K562 (cell line): Measurements from ENCODE around the gene PPP1R12B. TPM values are rescaled to one million over a fixed set of nuclear protein-coding genes. Genes with fewer than 3 reads are reported as not detected.
"Not testable (repeated sequence)": the region's sequence is repeated elsewhere in the genome, so short reads cannot be mapped to it uniquely, and the experiment has no call there.

ENCODE experiments used
- ATAC-seq: fragments of 200-7000 bp; cut with Tn5 transposase; 3 replicates; pipeline ENCODE4 v1.9.1; 2020; ENCODE audit warnings: moderate library complexity
- BruUV-seq: library from RNA; stranded (reverse); fragments of 400-500 nt; replicated peaks from 2 replicates; lab custom pipeline; 2021; lab: Mats Ljungman, UMichigan
- CTCF ChIA-PET: fragments of 300-600 bp; formaldehyde crosslinking; extraction: SDS; loops from one replicate; lab custom pipeline; 2021; ENCODE audit warnings: low intra/inter-chr PET ratio; lab: Yijun Ruan, JAX
- POLR2A ChIA-PET: fragments of 300-600, 350-650 bp; sonication (Branson Sonifier 250); formaldehyde crosslinking; extraction: SDS; loops from one replicate; lab custom pipeline; 2021; ENCODE audit warnings: antibody characterized with exemption, inconsistent platforms; lab: Yijun Ruan, JAX
- DNase-seq, 4 experiments: peaks; one replicate each; pipeline versions ENCODE4 v3.0.0 to v3.0.0-alpha.2; 2011 to 2018; ENCODE audit warnings: low spot score in 3 of 4, mixed read lengths in 3 of 4; ENCODE audit errors: extremely low read depth in 1 of 4
- FAIRE-seq: peaks from 2 replicates; lab custom pipeline; 2011; peaks lifted over from hg19 to GRCh38; lab: Jason Lieb, UNC
- H2AFZ ChIP-seq: 2 replicates; pipeline ENCODE4 v1.6.0; 2011; ENCODE audit warnings: low read depth, low read length, control low read depth, inconsistent platforms
- H3K27ac ChIP-seq: fragments of 200-600 bp; 3 replicates; pipeline ENCODE4 v1.8.0; 2011; ENCODE audit warnings: low read depth, mild to moderate bottlenecking, control low read depth, inconsistent platforms, low read length, moderate library complexity, mixed read lengths; ENCODE audit errors: extremely low read depth
- H3K27me3 ChIP-seq, 2 experiments: fragments of 300-600 bp in 1 of 2; 2 replicates in 1 of 2; 3 replicates in 1 of 2; pipeline versions ENCODE4 v1.6.0 to v1.8.0; 2011; ENCODE audit warnings: inconsistent platforms in 2 of 2, low read length in 2 of 2, mild to moderate bottlenecking in 1 of 2, mixed read lengths in 1 of 2, moderate library complexity in 1 of 2; ENCODE audit not compliant: control insufficient read depth in 2 of 2, insufficient read depth in 2 of 2
- H3K36me3 ChIP-seq: fragments of 300-600 bp; 3 replicates; pipeline ENCODE4 v1.8.0; 2011; ENCODE audit warnings: mild to moderate bottlenecking, low read length, inconsistent platforms; ENCODE audit not compliant: control insufficient read depth, insufficient read depth
- H3K4me1 ChIP-seq, 2 experiments: fragments of 200-600 bp in 1 of 2; replicated peaks in 1 of 2; 2 replicates in 1 of 2; 3 replicates in 1 of 2; pipeline versions ENCODE4 v1.5.1 to v1.8.0; 2011; ENCODE audit warnings: inconsistent platforms in 2 of 2, low read length in 2 of 2, mild to moderate bottlenecking in 1 of 2, mixed read lengths in 1 of 2, moderate library complexity in 1 of 2; ENCODE audit not compliant: control insufficient read depth in 2 of 2, insufficient read depth in 2 of 2
- H3K4me2 ChIP-seq: 2 replicates; pipeline ENCODE4 v1.6.1; 2011; ENCODE audit warnings: low read length, control low read depth, inconsistent platforms, mixed read lengths; ENCODE audit not compliant: insufficient read depth
- H3K4me3 ChIP-seq: fragments of 200-600 bp; sonication (generic), shearing (Covaris generic); 2 replicates; pipeline ENCODE4 v1.5.1; 2016; ENCODE audit warnings: control low read depth, inconsistent platforms
- H3K79me2 ChIP-seq: fragments of 200-600 bp; 3 replicates; pipeline ENCODE4 v1.8.0; 2011; ENCODE audit warnings: low read length, inconsistent platforms; ENCODE audit not compliant: control insufficient read depth, insufficient read depth
- H3K9ac ChIP-seq, 2 experiments: 2 replicates each; pipeline versions ENCODE4 v1.6.0 to v1.6.1; 2011; ENCODE audit warnings: low read depth in 2 of 2, low read length in 2 of 2, control low read depth in 1 of 2, inconsistent platforms in 1 of 2, mild to moderate bottlenecking in 1 of 2, mixed read lengths in 1 of 2; ENCODE audit not compliant: insufficient read depth in 1 of 2
- H3K9me1 ChIP-seq: one replicate; pipeline ENCODE4 v1.6.0; 2011; ENCODE audit warnings: inconsistent platforms, mild to moderate bottlenecking, low read length, moderate library complexity; ENCODE audit not compliant: control insufficient read depth, insufficient read depth
- H3K9me3 ChIP-seq: replicated peaks from 2 replicates; pipeline ENCODE4 v1.5.1; 2011; ENCODE audit warnings: low read depth, low read length, inconsistent platforms; ENCODE audit not compliant: control insufficient read depth, insufficient read depth
- H4K20me1 ChIP-seq: replicated peaks from 2 replicates; pipeline ENCODE4 v1.6.1; 2011; ENCODE audit warnings: low read length, inconsistent platforms, mixed read lengths; ENCODE audit not compliant: control insufficient read depth, insufficient read depth
- CSDE1 ChIP-seq, 2 experiments: fragments of 450-650 bp; IDR thresholded peaks; 2 replicates each; pipeline ENCODE4 v1.6.1; 2016; ENCODE audit warnings: mild to moderate bottlenecking in 1 of 2
- GATAD2B ChIP-seq: fragments of 450-650 bp; IDR thresholded peaks from 2 replicates; pipeline ENCODE4 v1.6.1; 2017; ENCODE audit warnings: mild to moderate bottlenecking, borderline replicate concordance
- GTF2A2 ChIP-seq: IDR thresholded peaks from 2 replicates; pipeline ENCODE4 v1.6.1; 2016; ENCODE audit warnings: mild to moderate bottlenecking, missing genetic modification characterization, missing compliant biosample characterization
- MTA2 ChIP-seq: fragments of 450-650 bp; IDR thresholded peaks from 2 replicates; pipeline ENCODE4 v1.6.1; 2016; ENCODE audit warnings: low read depth
- MXI1 ChIP-seq: IDR thresholded peaks from 2 replicates; pipeline ENCODE4 v1.6.1; 2011; ENCODE audit warnings: low read depth, mild to moderate bottlenecking, improper control_type of control experiment, low read length
- MYNN ChIP-seq, 2 experiments: sonication (generic); formaldehyde crosslinking in 1 of 2; IDR thresholded peaks; 2 replicates each; pipeline versions ENCODE4 v1.5.0 to v1.6.1; 2016 to 2020; ENCODE audit warnings: antibody characterized with exemption in 1 of 2, missing genetic modification reagents in 1 of 2
- PURB ChIP-seq: sonication (generic); formaldehyde crosslinking; IDR thresholded peaks from 2 replicates; pipeline ENCODE4 v1.9.0; 2021; ENCODE audit warnings: low read depth, mild to moderate bottlenecking, missing genetic modification reagents
- RBM15 ChIP-seq: fragments of 200-400 bp; formaldehyde crosslinking; IDR thresholded peaks from 2 replicates; pipeline ENCODE4 v1.6.1; 2018; ENCODE audit warnings: mild to moderate bottlenecking, low read length, moderate library complexity; ENCODE audit not compliant: insufficient read depth
- RFX5 ChIP-seq: IDR thresholded peaks from 2 replicates; pipeline ENCODE4 v1.6.1; 2011; ENCODE audit warnings: low read depth, mild to moderate bottlenecking, improper control_type of control experiment, low read length
- SOX6 ChIP-seq: fragments of 450-650 bp; IDR thresholded peaks from 2 replicates; pipeline ENCODE4 v1.6.1; 2014; ENCODE audit warnings: mild to moderate bottlenecking
- TRIM28 ChIP-seq: fragments of 450-650 bp; IDR thresholded peaks from 2 replicates; pipeline ENCODE4 v1.6.1; 2017
- XRCC5 ChIP-seq: fragments of 200-400 bp; formaldehyde crosslinking; IDR thresholded peaks from 2 replicates; pipeline ENCODE4 v1.6.1; 2017; ENCODE audit warnings: low read depth, mild to moderate bottlenecking, low read length
- ZNF23 ChIP-seq: fragments of 250-450 bp; sonication (Bioruptor Pico); IDR thresholded peaks from 2 replicates; pipeline ENCODE4 v1.4.0; 2020; ENCODE audit warnings: mild to moderate bottlenecking
- ZNF253 ChIP-seq: fragments of 250-450 bp; sonication (Bioruptor Pico); conservative IDR thresholded peaks from 2 replicates; pipeline ENCODE4 v1.6.1; 2021; ENCODE audit warnings: mild to moderate bottlenecking
- WGBS: fragments of 100-300 bp; shearing (Covaris generic); methylation state at CpG from one replicate; pipeline ENCODE4 v1.1.6; 2016; ENCODE audit warnings: low coverage, mixed read lengths; ENCODE audit not compliant: insufficient coverage; ENCODE audit errors: missing lambda C conversion rate; 5-methylcytosine and 5-hydroxymethylcytosine counted together
- in situ Hi-C: fragments of 300-500 bp; cut with MboI; formaldehyde crosslinking; loops from 4 replicates; pipeline ENCODE4 v1.15.0; 2018; ENCODE audit warnings: inconsistent platforms, mixed read lengths
- intact Hi-C: fragments of 100-400 bp; cut with micrococcal nuclease; formaldehyde crosslinking; loops from 2 replicates; pipeline ENCODE4 v1.14.2; 2022
- polyA plus RNA-seq, 8 experiments: library from polyadenylated mRNA; depleted of rRNA in 4 of 8; stranded (reverse) in 5 of 8; unstranded in 3 of 8; fragments of >200 nt; fragmentation: Nextera tagmentation in 2 of 8; fragmentation: Illumina TruSeq in 1 of 8; extraction: Ambion mirVana in 2 of 8; extraction: Trizol in 1 of 8; gene quantifications; 2 replicates each; pipeline versions ENCODE4 v1.2.1 to v1.2.3, GENCODE V29; 2011 to 2014; ENCODE audit warnings: inconsistent platforms in 1 of 8, missing spikeins in 1 of 8
- total RNA-seq, 7 experiments: library from RNA; depleted of rRNA in 6 of 7; stranded (reverse); fragments of >200 nt in 6 of 7; fragmentation: Illumina TruSeq in 2 of 7; extraction: Trizol in 2 of 7; gene quantifications; 2 replicates each; pipeline versions ENCODE4 v1.2.1 to v1.2.3, GENCODE V29; 2011 to 2021; ENCODE audit warnings: low replicate concordance in 1 of 7
- TF ChIP-seq, protein P1 (sequence below): fragments of 250-450 bp; sonication (Bioruptor Pico); IDR thresholded peaks from 2 replicates; pipeline ENCODE4 v1.8.0; 2021; ENCODE audit warnings: borderline replicate concordance, mild to moderate bottlenecking, moderate library complexity; ENCODE audit not compliant: poor library complexity, severe bottlenecking
- TF ChIP-seq, protein P2 (sequence below): conservative IDR thresholded peaks from 2 replicates; pipeline ENCODE4 v1.6.1; 2011; ENCODE audit warnings: low read depth, mild to moderate bottlenecking, low read length; ENCODE audit not compliant: control insufficient read depth

PPP1R12B gene
- total and polyA plus RNA-seq, 9 of the 15 experiments (the other 6 are each of a cell fraction or from before 2014, with no cell fraction given): 0.73 to 16.9 (median 13.6) TPM

DNA sequence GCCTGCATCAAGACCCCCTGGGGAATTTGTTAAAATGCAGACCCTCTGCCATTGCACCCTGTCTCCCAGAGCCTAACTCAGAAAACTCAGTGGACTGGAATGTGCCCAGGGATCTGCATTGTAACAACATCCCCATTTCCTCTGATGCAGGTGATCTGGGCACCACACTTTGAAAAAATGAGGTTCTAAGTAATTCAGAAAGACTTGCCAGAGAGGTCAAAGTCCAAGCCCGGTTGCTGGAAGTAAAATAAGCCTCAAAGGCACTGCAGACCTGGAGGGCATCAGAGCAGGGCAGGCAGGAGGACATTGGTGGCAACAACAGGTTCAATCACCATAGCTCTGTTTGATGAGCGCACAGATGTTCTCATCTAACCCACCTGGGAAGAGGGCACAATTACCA is 271.0 kb downstream of the PPP1R12B start:
- ATAC-seq (no peak), DNase-seq (no peak), FAIRE-seq (no peak)
- Histone ChIP-seq H3K27ac (no peak overlapping the region), H3K27me3 (peaks cover 10 to 52% of the 10 kb centered on the region in 2 experiments; a peak in 4 of 5 replicates), H3K4me2 (no peak overlapping the region), H2AFZ (no peak overlapping the region), H3K4me1 (peaks cover 0 to 12% of the 10 kb centered on the region in 2 experiments; a peak in 3 of 5 replicates), H3K9me1 (peaks cover 3% of the 10 kb centered on the region), H3K36me3 (no peaks in the 10 kb centered on the region; the same call in 2 of the 3 replicates), H3K4me3 (no peak overlapping the region), H3K9ac (no peak overlapping the region), H3K9me3 (no peaks in the 10 kb centered on the region), H4K20me1 (peaks cover 3% of the 10 kb centered on the region), H3K79me2 (no peaks in the 10 kb centered on the region)
- in situ Hi-C loops: no loop called here
- no peak for TF ChIP-seq ZNF253 (CRISPR knock-in tag)
- TF ChIP-seq MXI1: no peak
- no peak for TF ChIP-seq RBM15
- TF ChIP-seq MYNN (IDR thresholded peaks at IDR 0.05): no peak
- TF ChIP-seq MYNN (CRISPR knock-in tag; IDR thresholded peaks at IDR 0.05): no peak
- no peak for TF ChIP-seq XRCC5
- TF ChIP-seq GATAD2B: no peak
- TF ChIP-seq CSDE1 (IDR thresholded peaks at IDR 0.05): no peak
- no peak for TF ChIP-seq TRIM28
- no peak for TF ChIP-seq GTF2A2 (tag)
- TF ChIP-seq PURB: no peak
- TF ChIP-seq, protein P1, sequence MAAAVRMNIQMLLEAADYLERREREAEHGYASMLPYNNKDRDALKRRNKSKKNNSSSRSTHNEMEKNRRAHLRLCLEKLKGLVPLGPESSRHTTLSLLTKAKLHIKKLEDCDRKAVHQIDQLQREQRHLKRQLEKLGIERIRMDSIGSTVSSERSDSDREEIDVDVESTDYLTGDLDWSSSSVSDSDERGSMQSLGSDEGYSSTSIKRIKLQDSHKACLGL (CRISPR knock-in tag): no peak
- no peak for TF ChIP-seq RFX5
- TF ChIP-seq ZNF23 (CRISPR knock-in tag): no peak
- no peak for TF ChIP-seq MTA2
- TF ChIP-seq, protein P2, sequence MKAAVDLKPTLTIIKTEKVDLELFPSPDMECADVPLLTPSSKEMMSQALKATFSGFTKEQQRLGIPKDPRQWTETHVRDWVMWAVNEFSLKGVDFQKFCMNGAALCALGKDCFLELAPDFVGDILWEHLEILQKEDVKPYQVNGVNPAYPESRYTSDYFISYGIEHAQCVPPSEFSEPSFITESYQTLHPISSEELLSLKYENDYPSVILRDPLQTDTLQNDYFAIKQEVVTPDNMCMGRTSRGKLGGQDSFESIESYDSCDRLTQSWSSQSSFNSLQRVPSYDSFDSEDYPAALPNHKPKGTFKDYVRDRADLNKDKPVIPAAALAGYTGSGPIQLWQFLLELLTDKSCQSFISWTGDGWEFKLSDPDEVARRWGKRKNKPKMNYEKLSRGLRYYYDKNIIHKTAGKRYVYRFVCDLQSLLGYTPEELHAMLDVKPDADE: no peak
- TF ChIP-seq SOX6: no peak
- ChIA-PET POLR2A (no interaction called here), CTCF (no interaction called here)
- 9% methylated on average over 2 of the region's 2 CpGs for WGBS
- no TSS peak for BruUV-seq
- intact Hi-C loops: no loop called here

DNA sequence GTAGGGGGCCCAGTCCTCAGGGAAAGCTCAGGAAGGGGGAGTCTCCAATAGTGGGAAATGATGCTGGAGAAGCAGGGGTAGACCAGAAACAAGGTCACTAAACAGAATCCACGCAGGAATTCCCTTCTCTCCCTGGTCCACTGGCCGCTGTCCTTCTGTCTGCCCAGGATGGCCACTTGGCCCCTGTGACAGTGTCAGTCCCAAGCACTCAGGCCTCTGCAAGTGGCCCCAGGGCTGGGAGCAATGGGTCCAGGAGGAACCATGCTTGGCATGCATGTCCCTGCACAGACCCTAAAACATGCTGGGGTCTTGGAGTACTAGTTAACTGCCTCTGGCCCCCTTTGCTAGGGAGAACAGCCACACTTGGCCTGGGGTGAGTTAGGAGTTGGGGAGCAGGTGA is 271.5 kb downstream of the PPP1R12B start:
- H3K9me1 ChIP-seq, H3K79me2 ChIP-seq, H3K27ac ChIP-seq, ATAC-seq, H3K4me3 ChIP-seq, CTCF ChIA-PET, H2AFZ ChIP-seq, H3K9me3 ChIP-seq, FAIRE-seq, intact Hi-C loops, H4K20me1 ChIP-seq, DNase-seq, POLR2A ChIA-PET, H3K4me2 ChIP-seq, BruUV-seq, H3K9ac ChIP-seq, H3K36me3 ChIP-seq: not testable (repeated sequence)
- WGBS: 14% methylated on average over 2 of the region's 2 CpGs
- in situ Hi-C loops: loop anchor here (10.0 kb wide), 1 partner anchor 935 kb away; no protein-coding TSS in a partner anchor
- Histone ChIP-seq H3K27me3 (peaks cover 9 to 47% of the 10 kb centered on the region in 2 experiments; a peak in 4 of 5 replicates), H3K4me1 (peaks cover 0 to 12% of the 10 kb centered on the region in 2 experiments; a peak in 3 of 5 replicates)
